ENCODE data around the gene NRARP. TPM values are rescaled to one million over a fixed set of nuclear protein-coding genes. Genes with fewer than 3 reads are reported as not detected.

Gene NRARP
- total and polyA plus RNA-seq, 7 donors, result 0.73 to 7.5 (median 3.5) TPM

DNA sequence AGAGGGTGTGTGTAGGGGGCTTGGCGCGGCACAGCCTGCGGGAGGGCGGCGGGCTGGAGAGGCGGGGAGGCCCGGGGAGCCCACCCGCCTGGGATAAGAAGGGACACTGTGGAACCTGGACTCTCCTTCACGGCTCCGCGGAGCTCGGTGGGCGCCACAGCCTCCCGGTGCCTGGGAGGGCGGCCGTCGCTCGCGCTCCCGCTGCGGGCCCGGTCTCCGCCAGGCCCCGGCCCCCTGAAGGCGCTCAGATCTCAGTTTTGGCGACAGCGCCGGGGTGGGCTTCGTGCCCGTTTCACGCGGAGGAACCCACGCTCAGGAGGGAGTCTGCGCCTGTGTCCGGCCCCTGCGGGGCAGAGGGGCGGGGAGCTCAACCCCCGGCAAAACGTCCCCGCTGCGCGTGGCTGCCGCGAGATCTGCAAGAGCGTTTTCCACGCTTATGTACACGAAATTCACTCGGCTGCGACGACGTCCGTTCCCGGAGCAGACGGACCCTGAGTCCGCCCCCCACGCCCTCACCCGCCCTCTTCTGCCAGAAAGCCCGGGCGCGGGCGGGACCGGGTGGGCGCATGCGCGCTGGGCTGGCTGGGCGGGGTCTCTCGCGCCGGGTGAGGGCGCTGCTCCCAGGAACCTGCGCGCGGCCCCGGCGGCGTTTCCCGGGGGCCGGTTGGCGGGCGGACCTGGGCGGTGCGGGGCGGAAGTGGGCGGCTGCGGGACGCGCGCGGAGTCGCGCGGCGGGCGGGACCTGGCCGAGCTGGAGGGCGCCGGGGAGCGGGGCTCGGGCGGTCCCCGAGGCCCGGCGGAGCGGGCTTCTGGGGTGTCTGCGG lies 47.2 kb downstream of the NRARP start, which contains the start of gene NELFB:
Gene NELFB (plus strand): TSS at position 704 of the 824 bp plus-strand sequence.
- peaks cover 14% of the 10 kb centered on the region for H3K4me1 ChIP-seq
- no peaks in the 10 kb centered on the region for H3K9me3 ChIP-seq
- no peaks in the 10 kb centered on the region for H3K27me3 ChIP-seq (ENCODE audit: insufficient read depth in 3 of 3, low read length in 2 of 3)
- peak; percentile 94 to 97 for DNase-seq
- H3K36me3 ChIP-seq (ENCODE audit: insufficient read depth in 1 of 2, low read depth in 1 of 2), result peaks cover 0 to 35% of the 10 kb centered on the region in 2 donors
- peak within 1 kb of the TSS; percentile 80 for H3K27ac ChIP-seq
- intact Hi-C loops (cut with DNase I), result no loop called here
- peak within 1 kb of the TSS; percentile 98 for H3K4me3 ChIP-seq
- no peak for TF ChIP-seq CTCF (IDR thresholded peaks at IDR 0.05)
- peak; percentile 92 to 94 (median 92) for ATAC-seq
- WGBS, 3 donors, result 1% methylated on average over 81 to 105 of the region's 105 CpGs

DNA sequence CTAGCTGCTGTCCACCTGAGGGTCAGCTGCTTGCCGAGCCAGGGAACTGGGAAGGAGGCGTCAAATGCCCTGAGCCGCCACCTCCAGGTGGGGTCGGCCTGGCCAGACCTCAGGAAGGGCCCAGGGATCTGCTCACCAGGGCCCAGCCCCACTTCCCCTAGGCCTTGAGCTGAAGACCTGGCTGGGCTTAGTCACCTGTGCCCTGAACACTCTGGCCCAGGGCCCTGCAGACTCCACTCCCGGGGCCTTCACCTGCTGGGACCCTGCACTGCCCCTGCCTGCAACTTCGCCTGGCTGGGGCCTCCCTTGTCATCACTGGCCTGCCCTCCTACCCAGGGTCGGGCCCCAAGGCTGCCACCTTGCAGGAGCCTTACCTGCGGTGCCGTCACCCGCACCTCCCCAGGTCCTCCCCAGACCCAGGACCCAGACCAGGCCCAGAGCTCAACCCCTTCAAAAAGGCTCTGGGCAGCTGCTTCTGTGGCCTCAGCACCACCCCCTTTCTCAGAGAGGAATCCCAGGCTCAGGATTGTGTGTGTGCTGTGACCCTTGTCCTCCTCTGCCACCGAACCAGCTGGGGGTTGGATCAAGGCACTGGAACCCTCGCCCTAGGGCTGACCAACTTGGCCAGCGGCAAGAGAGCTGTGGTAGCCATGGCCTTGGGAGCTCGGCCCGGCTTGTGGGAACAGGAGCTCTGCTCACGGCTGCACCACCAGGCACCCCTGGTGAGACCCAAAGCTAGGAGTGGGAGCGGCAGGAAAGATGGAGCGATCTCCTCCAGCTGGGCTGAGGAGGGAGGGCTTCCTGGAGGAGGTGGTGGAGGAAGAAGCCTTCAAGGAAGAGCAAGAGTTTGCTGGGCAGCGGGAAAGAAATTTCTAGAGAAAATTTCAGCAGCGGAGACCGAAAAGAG lies 48.1 kb downstream of the NRARP start:
- ATAC-seq (peak in 3 of 4 donors; percentile 12 to 17 (median 17)), DNase-seq (no peak)
- Histone ChIP-seq H3K4me1 (peaks cover 14% of the 10 kb centered on the region), H3K27me3 (ENCODE audit: insufficient read depth in 3 of 3, low read length in 2 of 3) (no peaks in the 10 kb centered on the region), H3K36me3 (ENCODE audit: insufficient read depth in 1 of 2, low read depth in 1 of 2) (peaks cover 0 to 28% of the 10 kb centered on the region in 2 donors), H3K9me3 (no peaks in the 10 kb centered on the region), H3K4me3 (peak overlapping the region; percentile 98), H3K27ac (peak overlapping the region; percentile 80)
- no peak for TF ChIP-seq CTCF (IDR thresholded peaks at IDR 0.05)
- intact Hi-C loops (cut with DNase I), result no loop called here
- 51 to 61% (median 52%) methylated on average over 21 of the region's 21 CpGs for WGBS, 3 donors

DNA sequence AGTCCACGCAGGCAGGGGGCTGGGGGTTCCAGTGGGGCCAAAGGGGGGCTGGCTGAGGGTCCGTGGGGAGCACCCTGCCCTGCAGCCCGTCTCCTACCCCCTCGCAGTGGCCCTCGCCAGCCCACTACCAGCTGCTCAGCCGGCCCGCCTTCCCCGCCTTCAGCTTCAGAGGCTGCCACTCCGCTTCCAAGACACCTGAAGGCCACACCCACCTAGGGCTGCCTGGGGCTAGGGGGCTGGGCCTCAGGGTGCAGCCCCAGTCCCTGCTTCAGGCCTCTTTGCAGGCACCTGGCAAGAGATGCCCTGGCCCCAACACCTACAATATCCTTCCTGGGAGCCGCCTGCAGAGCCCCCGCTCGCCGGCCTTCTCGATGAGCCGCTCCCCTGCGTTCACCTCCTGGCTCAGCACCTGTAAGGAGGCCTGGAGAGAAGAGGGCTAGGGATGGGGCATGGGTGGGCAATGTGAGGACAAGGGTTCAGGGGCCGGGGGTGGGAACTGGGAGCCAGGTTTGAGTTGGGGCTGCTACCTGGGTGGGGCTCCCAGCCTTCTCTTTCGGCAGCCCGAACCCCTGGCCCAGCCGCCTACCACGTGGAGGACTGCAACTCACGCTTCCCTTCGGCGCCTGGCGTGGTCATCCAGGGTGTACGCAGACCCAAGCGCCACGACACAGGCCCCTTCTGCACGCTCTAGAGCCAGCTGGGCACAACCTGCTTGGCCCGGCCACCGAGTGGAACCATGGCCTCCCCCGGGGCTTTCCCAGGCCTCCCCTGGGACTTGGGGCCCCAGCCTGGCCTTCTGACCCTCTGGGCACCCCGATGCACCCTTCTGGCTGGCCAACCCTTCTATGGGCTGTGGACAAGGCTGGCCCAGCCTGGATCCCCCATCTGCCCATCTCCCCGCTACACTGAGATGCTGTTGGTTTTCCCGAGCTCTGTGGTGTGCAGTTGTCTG lies 49.2 kb downstream of the NRARP start:
- peaks cover 0 to 16% of the 10 kb centered on the region in 2 donors for H3K36me3 ChIP-seq (ENCODE audit: insufficient read depth in 1 of 2, low read depth in 1 of 2)
- WGBS, 3 donors, result 87 to 93% (median 91%) methylated on average over 26 to 35 of the region's 35 CpGs
- TF ChIP-seq CTCF (IDR thresholded peaks at IDR 0.05), result no peak
- intact Hi-C loops (cut with DNase I), result no loop called here
- DNase-seq (no peak), ATAC-seq (no peak)
- H3K9me3 ChIP-seq, result no peaks in the 10 kb centered on the region
- H3K4me1 ChIP-seq, result peaks cover 17% of the 10 kb centered on the region
- no peaks in the 10 kb centered on the region for H3K27me3 ChIP-seq (ENCODE audit: insufficient read depth in 3 of 3, low read length in 2 of 3)
- no peak overlapping the region for H3K27ac ChIP-seq
- no peak overlapping the region for H3K4me3 ChIP-seq
